ENCODE data around the gene AKT1.
"Not testable (repeated sequence)": the region's sequence is repeated elsewhere in the genome, so short reads cannot be mapped to it uniquely, and the experiment has no call there.

AKT1 gene

GRCh38 chr14:104752735-104753527 lies 42.6 kb downstream of the AKT1 start, which contains the start of gene SIVA1:
SIVA1 (plus strand) TSS chr14:104753147; CDS start chr14:104753202, 55 bp downstream.
- Histone ChIP-seq H3K14ac (ENCODE audit: low read length) (peak within 1 kb of the TSS; percentile 67), H3K23ac (ENCODE audit: low read depth, low read length, poor library complexity) (peak within 1 kb of the TSS; percentile 83), H3K36me3 (replicated peaks in 1 of 2; ENCODE audit: control insufficient read depth in 2 of 2, insufficient read depth in 2 of 2, low read length in 2 of 2) (peaks cover 25 to 39% of the 10 kb centered on the region in 2 donors), H3K9ac (ENCODE audit: low read depth, low read length, poor library complexity) (peak within 1 kb of the TSS; percentile 99), H2BK120ac (ENCODE audit: low read depth, low read length) (peak within 1 kb of the TSS; percentile 81), H3K4me2 (ENCODE audit: insufficient read depth, low read length, poor library complexity, severe bottlenecking) (peak within 1 kb of the TSS; percentile 75), H2BK5ac (ENCODE audit: low read length) (peak within 1 kb of the TSS; percentile 89), H3K27ac (replicated peaks; ENCODE audit: low read length) (peak within 1 kb of the TSS; percentile 93), H3K9me3 (replicated peaks in 1 of 2; ENCODE audit: control insufficient read depth in 2 of 2, insufficient read depth in 1 of 2, low read depth in 1 of 2, low read length in 2 of 2) (peaks cover 14 to 20% of the 10 kb centered on the region in 2 donors), H4K91ac (ENCODE audit: low read depth, low read length, poor library complexity) (peak within 1 kb of the TSS; percentile 34), H2AK5ac (ENCODE audit: low read depth, low read length) (peak within 1 kb of the TSS; percentile 96), H3K27me3 (ENCODE audit: control insufficient read depth in 3 of 3, insufficient read depth in 3 of 3, low read depth in 1 of 3, low read length in 3 of 3) (no peaks in the 10 kb centered on the region), H2BK15ac (ENCODE audit: low read length) (peak within 1 kb of the TSS; percentile 98), H4K8ac (ENCODE audit: low read depth, low read length) (no peak within 1 kb of the TSS), H3K4me3 (ENCODE audit: low read length in 2 of 2) (peak within 1 kb of the TSS; percentile 99 to 100), H3K4ac (ENCODE audit: low read length) (peak within 1 kb of the TSS; percentile 98), H2BK12ac (ENCODE audit: low read length) (no peak within 1 kb of the TSS), H3K18ac (ENCODE audit: low read length) (peak within 1 kb of the TSS; percentile 99), H2AFZ (ENCODE audit: low read length) (peak within 1 kb of the TSS; percentile 90), H3K79me1 (ENCODE audit: low read depth, low read length) (peaks cover 28% of the 10 kb centered on the region), H3K4me1 (ENCODE audit: control insufficient read depth in 2 of 2, insufficient read depth in 1 of 2, low read depth in 1 of 2, low read length in 2 of 2) (peaks cover 12 to 21% of the 10 kb centered on the region in 2 donors)
- WGBS, 2 donors (ENCODE audit: extremely low coverage in 2 of 2, insufficient read length in 2 of 2, insufficient replicate concordance in 1 of 2), result no CpG with 5 or more reads among the region's 95 CpGs
- peak; percentile 99 for DNase-seq (ENCODE audit: low spot score)

GRCh38 chr14:104752423-104752734 lies 43.2 kb downstream of the AKT1 start:
- Histone ChIP-seq H3K79me1 (ENCODE audit: low read depth, low read length) (peaks cover 25% of the 10 kb centered on the region), H3K4ac (ENCODE audit: low read length) (peak overlapping the region; percentile 98), H2BK12ac (ENCODE audit: low read length) (no peak overlapping the region), H3K14ac (ENCODE audit: low read length) (no peak overlapping the region), H3K18ac (ENCODE audit: low read length) (peak overlapping the region; percentile 92), H2BK5ac (ENCODE audit: low read length) (peak overlapping the region; percentile 89), H4K8ac (ENCODE audit: low read depth, low read length) (no peak overlapping the region), H4K91ac (ENCODE audit: low read depth, low read length, poor library complexity) (no peak overlapping the region), H3K23ac (ENCODE audit: low read depth, low read length, poor library complexity) (no peak overlapping the region), H3K27me3 (ENCODE audit: control insufficient read depth in 3 of 3, insufficient read depth in 3 of 3, low read depth in 1 of 3, low read length in 3 of 3) (no peaks in the 10 kb centered on the region), H2AFZ (ENCODE audit: low read length) (peak overlapping the region; percentile 87), H3K9me3 (replicated peaks in 1 of 2; ENCODE audit: control insufficient read depth in 2 of 2, insufficient read depth in 1 of 2, low read depth in 1 of 2, low read length in 2 of 2) (peaks cover 14 to 20% of the 10 kb centered on the region in 2 donors), H2BK15ac (ENCODE audit: low read length) (peak overlapping the region; percentile 98), H2BK120ac (ENCODE audit: low read depth, low read length) (peak overlapping the region; percentile 81), H3K4me1 (ENCODE audit: control insufficient read depth in 2 of 2, insufficient read depth in 1 of 2, low read depth in 1 of 2, low read length in 2 of 2) (peaks cover 12 to 23% of the 10 kb centered on the region in 2 donors), H2AK5ac (ENCODE audit: low read depth, low read length) (peak overlapping the region; percentile 96), H3K27ac (replicated peaks; ENCODE audit: low read length) (peak overlapping the region; percentile 93), H3K4me3 (ENCODE audit: low read length in 2 of 2) (peak overlapping the region; percentile 75 to 100), H3K4me2 (ENCODE audit: insufficient read depth, low read length, poor library complexity, severe bottlenecking) (peak overlapping the region; percentile 56), H3K9ac (ENCODE audit: low read depth, low read length, poor library complexity) (peak overlapping the region; percentile 91), H3K36me3 (replicated peaks in 1 of 2; ENCODE audit: control insufficient read depth in 2 of 2, insufficient read depth in 2 of 2, low read length in 2 of 2) (peaks cover 21 to 33% of the 10 kb centered on the region in 2 donors)
- no CpG with 5 or more reads among the region's 21 CpGs for WGBS, 2 donors (ENCODE audit: extremely low coverage in 2 of 2, insufficient read length in 2 of 2, insufficient replicate concordance in 1 of 2)
- DNase-seq (ENCODE audit: low spot score), result no peak

- peak overlapping the region; percentile 89 for H2BK5ac ChIP-seq (ENCODE audit: low read length)
- peak overlapping the region; percentile 56 for H3K4me2 ChIP-seq (ENCODE audit: insufficient read depth, low read length, poor library complexity, severe bottlenecking)
- peaks cover 22% of the 10 kb centered on the region for H3K79me1 ChIP-seq (ENCODE audit: low read depth, low read length)
- H3K4me3 ChIP-seq (ENCODE audit: low read length in 2 of 2), result peak overlapping the region; percentile 75 to 100
- no peak overlapping the region for H3K23ac ChIP-seq (ENCODE audit: low read depth, low read length, poor library complexity)
- H2AK5ac ChIP-seq (ENCODE audit: low read depth, low read length), result peak overlapping the region; percentile 96
- no peak overlapping the region for H2BK12ac ChIP-seq (ENCODE audit: low read length)
- peak overlapping the region; percentile 98 for H2BK15ac ChIP-seq (ENCODE audit: low read length)
- peak overlapping the region; percentile 81 for H2BK120ac ChIP-seq (ENCODE audit: low read depth, low read length)
- no peak overlapping the region for H3K14ac ChIP-seq (ENCODE audit: low read length)
- no peaks in the 10 kb centered on the region for H3K27me3 ChIP-seq (ENCODE audit: control insufficient read depth in 3 of 3, insufficient read depth in 3 of 3, low read depth in 1 of 3, low read length in 3 of 3)
- H3K36me3 ChIP-seq (replicated peaks in 1 of 2; ENCODE audit: control insufficient read depth in 2 of 2, insufficient read depth in 2 of 2, low read length in 2 of 2), result peaks cover 16 to 27% of the 10 kb centered on the region in 2 donors
- H3K9ac ChIP-seq (ENCODE audit: low read depth, low read length, poor library complexity), result peak overlapping the region; percentile 91
- H3K9me3 ChIP-seq (replicated peaks in 1 of 2; ENCODE audit: control insufficient read depth in 2 of 2, insufficient read depth in 1 of 2, low read depth in 1 of 2, low read length in 2 of 2), result peaks cover 14 to 20% of the 10 kb centered on the region in 2 donors
- no peak for DNase-seq (ENCODE audit: low spot score)
- peak overlapping the region; percentile 93 for H3K27ac ChIP-seq (replicated peaks; ENCODE audit: low read length)
- no peak overlapping the region for H4K8ac ChIP-seq (ENCODE audit: low read depth, low read length)
- peaks cover 12 to 23% of the 10 kb centered on the region in 2 donors for H3K4me1 ChIP-seq (ENCODE audit: control insufficient read depth in 2 of 2, insufficient read depth in 1 of 2, low read depth in 1 of 2, low read length in 2 of 2)
- H4K91ac ChIP-seq (ENCODE audit: low read depth, low read length, poor library complexity), result peak overlapping the region; percentile 34
- no CpG with 5 or more reads among the region's 90 CpGs for WGBS, 2 donors (ENCODE audit: extremely low coverage in 2 of 2, insufficient read length in 2 of 2, insufficient replicate concordance in 1 of 2)
- peak overlapping the region; percentile 98 for H3K4ac ChIP-seq (ENCODE audit: low read length)
- H3K18ac ChIP-seq (ENCODE audit: low read length), result peak overlapping the region; percentile 92
- H2AFZ ChIP-seq (ENCODE audit: low read length), result peak overlapping the region; percentile 87
These were observed 43.8 kb downstream of the AKT1 start for GRCh38 chr14:104751539-104752422.

GRCh38 chr14:104750753-104751057 lies 44.8 kb downstream of the AKT1 start:
- peaks cover 17% of the 10 kb centered on the region for H3K79me1 ChIP-seq (ENCODE audit: low read depth, low read length)
- not testable (repeated sequence) for H2AK5ac ChIP-seq (ENCODE audit: low read depth, low read length); H2BK12ac ChIP-seq (ENCODE audit: low read length); H2BK5ac ChIP-seq (ENCODE audit: low read length); H3K4ac ChIP-seq (ENCODE audit: low read length); H3K23ac ChIP-seq (ENCODE audit: low read depth, low read length, poor library complexity); H4K8ac ChIP-seq (ENCODE audit: low read depth, low read length); H3K14ac ChIP-seq (ENCODE audit: low read length); H2AFZ ChIP-seq (ENCODE audit: low read length); H2BK120ac ChIP-seq (ENCODE audit: low read depth, low read length); H4K91ac ChIP-seq (ENCODE audit: low read depth, low read length, poor library complexity); H3K9ac ChIP-seq (ENCODE audit: low read depth, low read length, poor library complexity); H3K27ac ChIP-seq (replicated peaks; ENCODE audit: low read length); H3K18ac ChIP-seq (ENCODE audit: low read length); H2BK15ac ChIP-seq (ENCODE audit: low read length); H3K27me3 ChIP-seq (ENCODE audit: control insufficient read depth in 3 of 3, insufficient read depth in 3 of 3, low read depth in 1 of 3, low read length in 3 of 3); H3K4me2 ChIP-seq (ENCODE audit: insufficient read depth, low read length, poor library complexity, severe bottlenecking); DNase-seq (ENCODE audit: low spot score); H3K4me3 ChIP-seq (ENCODE audit: low read length in 2 of 2)
- no CpG with 5 or more reads among the region's 5 CpGs for WGBS, 2 donors (ENCODE audit: extremely low coverage in 2 of 2, insufficient read length in 2 of 2, insufficient replicate concordance in 1 of 2)
- peaks cover 5 to 19% of the 10 kb centered on the region in 2 donors for H3K36me3 ChIP-seq (replicated peaks in 1 of 2; ENCODE audit: control insufficient read depth in 2 of 2, insufficient read depth in 2 of 2, low read length in 2 of 2)
- peaks cover 12 to 23% of the 10 kb centered on the region in 2 donors for H3K4me1 ChIP-seq (ENCODE audit: control insufficient read depth in 2 of 2, insufficient read depth in 1 of 2, low read depth in 1 of 2, low read length in 2 of 2)
- peaks cover 14 to 20% of the 10 kb centered on the region in 2 donors for H3K9me3 ChIP-seq (replicated peaks in 1 of 2; ENCODE audit: control insufficient read depth in 2 of 2, insufficient read depth in 1 of 2, low read depth in 1 of 2, low read length in 2 of 2)

All from neuronal stem cell (in vitro differentiated cells).